Fibroblast of gingiva (primary cell): ENCODE data around the gene TEKT2.
A peak's percentile ranks its signal among the peaks of the same experiment; 100 is the strongest.

Source experiments
- DNase-seq: peaks from one replicate; pipeline ENCODE4 v3.0.0-alpha.2; 2011; ENCODE audit warnings: low read depth

Gene TEKT2

DNA sequence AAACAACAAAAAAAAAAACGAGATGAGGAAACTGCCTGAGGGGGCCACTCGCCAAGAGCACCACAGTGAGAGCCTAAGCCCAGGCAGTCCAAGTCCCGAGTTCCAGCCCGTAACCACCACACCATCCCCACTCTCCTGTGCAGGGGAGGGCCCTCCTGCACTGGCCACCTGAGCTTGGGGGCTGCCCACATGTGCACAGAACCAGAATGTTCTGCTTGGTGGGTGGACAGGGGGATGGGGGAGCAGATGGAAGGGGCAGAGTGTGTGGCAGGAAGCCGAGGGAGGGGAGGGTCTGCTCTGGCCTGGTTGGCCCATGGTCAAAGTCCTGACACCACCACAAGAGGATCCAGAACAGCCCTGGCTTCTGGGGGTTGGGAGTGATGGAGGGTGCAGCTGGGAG lies 22.4 kb downstream of the TEKT2 start:
- no peak for DNase-seq

DNA sequence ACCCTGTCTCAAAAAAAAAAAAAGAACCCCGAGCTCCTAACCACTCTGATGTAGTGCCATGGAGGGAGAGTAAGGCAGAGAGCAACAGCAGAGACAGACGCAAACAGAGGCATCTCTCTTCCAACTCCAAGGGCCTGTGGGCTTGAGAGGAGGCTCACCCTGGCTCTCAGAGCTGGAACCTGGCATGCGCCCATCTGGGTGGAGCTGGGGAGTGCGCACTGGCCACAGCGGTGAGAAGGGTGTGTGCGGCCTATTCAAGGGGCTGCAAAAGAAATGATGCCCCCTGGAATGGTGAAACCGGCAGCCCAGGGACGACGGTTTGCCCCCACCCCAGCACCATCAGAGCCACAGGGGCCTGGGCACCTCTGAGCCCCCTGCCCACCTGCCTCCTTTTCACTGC lies 23.5 kb downstream of the TEKT2 start:
- DNase-seq, result no peak

GRCh38 chr1:36108314-36108713 lies 24.4 kb downstream of the TEKT2 start:
- DNase-seq, result peak; percentile 43

DNA sequence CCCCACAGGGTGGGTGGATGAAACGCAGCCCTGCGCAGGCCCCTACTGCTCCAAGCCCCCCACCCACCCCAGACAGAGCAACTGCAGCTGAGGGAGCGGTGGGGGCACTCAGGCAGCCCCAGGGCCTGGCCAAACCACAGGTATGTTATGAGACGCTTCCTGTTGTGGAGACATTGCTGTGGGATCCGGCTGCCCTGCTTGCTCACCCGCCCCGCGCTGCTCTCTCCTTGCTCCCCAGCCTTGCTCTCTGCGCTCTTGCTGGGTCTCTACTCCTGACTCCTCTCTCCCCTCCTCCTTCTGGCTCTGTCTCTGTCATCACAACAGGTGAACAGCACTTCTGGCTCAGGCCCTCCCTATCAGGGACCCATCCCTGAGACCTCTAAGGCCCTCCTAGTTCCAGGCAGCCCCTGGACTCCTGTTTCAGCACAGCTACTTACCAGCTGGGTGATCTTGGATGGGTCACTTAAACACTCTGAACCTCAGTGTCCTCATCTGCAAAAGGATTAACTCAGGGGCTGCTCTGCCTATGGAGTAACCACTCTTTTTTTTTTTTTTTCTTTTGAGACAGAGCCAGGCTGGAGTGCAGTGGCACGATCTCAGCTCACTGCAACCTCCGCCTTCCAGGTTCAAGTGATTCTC lies 25.3 kb downstream of the TEKT2 start:
- peak; percentile 48 for DNase-seq

DNA sequence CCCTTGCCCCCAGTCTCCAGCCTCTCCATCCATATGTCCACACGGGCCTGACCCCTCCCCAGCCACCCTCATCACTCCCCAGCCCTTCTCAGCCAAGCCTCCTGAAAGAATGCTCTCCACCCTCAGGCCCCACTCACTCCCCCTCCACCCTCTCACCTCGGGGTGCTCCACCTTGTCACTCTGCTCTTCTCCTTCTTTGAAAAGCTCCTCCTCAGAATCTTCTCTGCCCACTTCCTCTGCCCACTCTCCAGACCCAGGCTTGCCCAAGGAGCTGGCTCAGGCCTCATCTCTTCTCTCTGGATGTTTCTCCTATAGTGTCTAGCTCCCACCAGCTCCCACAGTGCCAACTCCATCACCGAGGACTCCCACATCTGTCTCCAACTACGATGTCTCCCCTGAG lies 27.3 kb downstream of the TEKT2 start:
- DNase-seq, result no peak

DNA sequence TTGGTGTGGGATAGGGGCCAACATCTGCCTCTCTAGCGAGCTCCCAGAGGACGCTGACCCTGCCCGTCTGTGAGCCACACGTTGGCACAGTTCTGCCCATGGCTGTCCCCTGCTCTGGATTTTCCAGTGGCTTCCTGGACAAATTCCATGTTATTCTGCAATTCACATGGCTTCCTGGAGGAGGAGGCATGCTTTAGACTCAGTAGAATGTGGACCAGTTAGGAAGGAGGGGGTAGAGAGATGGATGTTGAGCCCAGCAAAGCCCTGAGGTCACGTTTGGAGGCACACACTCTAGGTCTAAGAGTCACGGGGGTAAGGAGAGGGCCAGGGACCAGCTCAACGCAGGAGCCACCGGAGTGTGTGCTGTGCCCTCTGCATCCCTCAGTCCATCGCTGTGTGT lies 28.9 kb downstream of the TEKT2 start:
- no peak for DNase-seq

GRCh38 chr1:36114371-36114770 lies 30.5 kb downstream of the TEKT2 start:
- DNase-seq, result no peak

GRCh38 chr1:36115200-36115669 lies 31.3 kb downstream of the TEKT2 start:
- peak; percentile 86 for DNase-seq

DNA sequence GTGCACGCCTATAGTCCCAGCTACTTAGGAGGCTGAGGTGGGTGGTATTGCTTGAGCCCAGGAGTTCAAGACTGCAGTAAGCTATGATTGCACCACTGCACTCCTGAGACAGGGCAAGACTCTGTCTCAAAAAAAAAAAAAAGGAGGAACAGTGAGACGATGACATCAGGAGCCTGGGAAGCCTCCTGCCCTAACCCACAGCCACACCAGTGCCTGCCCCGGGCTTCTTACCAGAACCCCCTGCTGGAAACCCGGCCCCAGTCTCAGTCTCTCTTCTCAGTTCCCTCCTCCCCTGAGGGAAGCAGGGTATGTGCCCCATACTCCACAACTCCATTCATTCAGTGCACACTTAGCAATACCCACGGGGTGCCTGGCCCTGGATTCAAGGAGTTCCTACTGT lies 32.0 kb downstream of the TEKT2 start:
- peak; percentile 46 for DNase-seq

DNA sequence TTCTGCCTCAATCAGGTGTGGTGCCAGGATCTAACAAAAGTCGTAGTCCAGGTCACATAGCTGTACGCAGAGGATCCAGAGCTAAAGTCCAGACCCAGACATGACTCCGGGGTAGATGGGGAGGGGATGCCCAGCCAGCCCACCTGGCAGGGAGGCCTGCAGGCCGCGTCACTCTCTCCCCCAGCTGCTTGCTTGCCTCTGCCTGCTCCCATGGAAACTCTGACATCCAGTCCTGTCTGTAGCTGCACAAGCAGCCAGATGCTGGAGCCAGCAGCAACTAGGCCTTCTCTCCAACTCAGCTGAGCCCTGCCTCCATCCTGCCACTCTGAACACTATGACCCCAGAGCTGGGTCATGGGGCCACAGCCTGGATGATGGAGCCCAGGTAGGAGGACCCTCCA lies 33.0 kb downstream of the TEKT2 start:
- no peak for DNase-seq

DNA sequence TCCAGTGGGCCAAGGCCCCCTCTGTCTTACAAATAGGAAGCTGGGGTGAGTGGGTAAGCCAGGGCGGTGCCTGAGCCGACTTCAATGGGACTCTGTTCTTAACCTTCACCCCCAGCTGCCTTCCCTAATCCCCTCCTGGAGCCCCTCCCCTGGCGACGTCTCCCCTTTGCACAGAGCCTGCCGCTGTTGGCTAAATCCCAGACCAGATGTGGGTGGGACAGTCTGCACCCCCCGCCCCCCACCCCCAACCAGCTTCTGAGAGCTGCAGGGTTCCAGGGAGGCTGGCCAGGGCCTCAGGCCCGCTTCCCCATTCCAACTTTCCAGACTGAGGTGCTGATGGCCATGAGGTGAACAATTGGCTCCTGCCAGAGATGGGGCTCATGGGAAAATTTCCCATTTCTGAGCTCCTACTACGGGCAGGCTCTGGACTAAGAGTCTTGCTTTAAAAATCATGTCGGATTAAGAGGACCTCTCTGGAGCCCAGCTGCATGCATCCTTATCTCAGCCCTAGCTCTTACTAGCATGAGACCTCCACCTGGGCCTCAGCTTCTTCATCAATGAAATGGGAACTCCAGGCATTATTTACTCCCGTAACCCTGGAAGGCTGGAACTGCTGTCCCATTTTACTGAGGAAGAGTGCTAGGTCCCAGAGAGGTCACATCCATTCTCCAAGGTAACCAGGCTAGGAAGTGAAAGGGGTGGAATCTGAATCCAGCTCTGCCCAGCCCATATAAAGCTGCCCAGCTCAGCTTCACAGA lies 34.7 kb downstream of the TEKT2 start:
- no peak for DNase-seq

GRCh38 chr1:36119456-36119855 lies 35.6 kb downstream of the TEKT2 start:
- DNase-seq, result no peak

GRCh38 chr1:36122062-36123030 lies 38.5 kb downstream of the TEKT2 start:
- no peak for DNase-seq

GRCh38 chr1:36123356-36123755 lies 39.5 kb downstream of the TEKT2 start:
- DNase-seq, result no peak

DNA sequence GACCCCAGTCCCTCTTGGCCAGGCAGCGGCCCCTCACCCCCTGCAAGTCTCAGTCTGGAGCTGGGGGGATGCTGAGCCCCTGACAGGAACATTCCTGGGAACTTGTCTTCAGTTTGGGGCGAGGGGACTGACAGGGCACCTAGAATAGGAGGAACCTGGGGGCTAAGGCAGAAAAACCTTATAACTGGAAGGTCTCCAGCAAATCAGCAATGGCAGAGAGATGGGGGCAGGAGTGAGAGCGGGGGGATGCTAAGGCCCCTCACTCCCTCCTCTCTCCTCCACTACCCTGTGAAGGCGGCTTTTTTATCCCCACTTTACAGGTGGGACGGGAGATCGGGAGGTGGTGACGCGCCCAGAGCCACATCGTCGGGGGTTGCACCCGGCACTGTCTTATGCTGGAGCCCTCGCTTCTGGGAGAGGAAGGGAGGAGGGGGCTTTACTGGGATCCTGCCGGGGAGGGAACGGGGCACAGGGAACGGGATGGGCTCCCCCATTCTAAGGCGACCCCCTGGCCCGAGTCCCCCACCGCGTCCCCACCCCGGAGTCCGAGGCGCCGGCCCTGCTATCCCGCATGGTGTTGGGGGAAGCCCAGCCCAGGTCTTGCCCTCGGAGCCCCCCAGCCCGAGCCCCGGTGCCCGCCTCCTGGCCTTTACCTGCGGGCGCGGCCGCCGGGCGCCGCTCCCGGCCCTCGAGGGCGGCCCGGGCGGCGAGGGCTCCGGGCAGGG lies 40.7 kb downstream of the TEKT2 start:
- DNase-seq, result no peak

GRCh38 chr1:36125129-36125991 lies 41.5 kb downstream of the TEKT2 start, which contains the start of gene COL8A2:
TSS of gene COL8A2 (minus strand) at chr1:36125222. CDS start at chr1:36100242, 24,980 bp downstream.
- DNase-seq, result no peak

GRCh38 chr1:36126005-36126716 lies 42.3 kb downstream of the TEKT2 start:
- DNase-seq, result no peak

DNA sequence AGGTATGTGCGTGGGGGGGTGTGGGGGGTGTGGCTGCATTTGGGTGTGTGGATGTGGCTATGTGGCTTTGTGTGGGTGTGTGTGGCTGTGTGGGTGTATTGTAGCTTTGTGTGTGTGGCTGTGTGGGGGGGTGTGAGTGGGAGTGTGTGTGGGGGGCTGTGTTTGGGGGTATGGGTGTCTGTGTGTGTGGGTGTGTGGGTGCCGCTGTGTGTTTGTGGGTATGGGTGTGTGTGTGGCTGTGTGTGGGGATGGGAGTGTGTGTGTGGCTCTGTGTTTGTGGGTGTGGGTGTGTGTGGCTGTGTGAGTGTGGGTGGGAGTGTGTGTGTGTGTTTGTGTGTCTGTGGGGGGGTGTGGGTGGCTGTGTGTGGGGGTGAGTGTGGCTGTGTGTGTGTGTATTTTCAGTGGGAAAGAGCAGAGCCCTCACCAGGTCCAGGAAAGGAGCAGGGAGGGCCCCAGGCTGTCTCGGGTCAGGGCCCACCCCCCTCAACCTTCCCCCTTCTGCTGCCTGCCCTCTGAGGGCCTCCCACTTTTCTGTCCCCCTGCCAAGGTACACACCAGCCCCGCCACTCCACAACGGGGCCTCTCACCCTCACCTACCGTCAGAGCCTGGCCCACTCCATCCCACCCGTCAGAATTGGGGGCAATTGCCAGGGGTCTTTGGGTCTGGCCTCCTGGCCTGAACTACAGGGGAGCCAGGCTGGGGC lies 43.1 kb downstream of the TEKT2 start:
- DNase-seq, result no peak

DNA sequence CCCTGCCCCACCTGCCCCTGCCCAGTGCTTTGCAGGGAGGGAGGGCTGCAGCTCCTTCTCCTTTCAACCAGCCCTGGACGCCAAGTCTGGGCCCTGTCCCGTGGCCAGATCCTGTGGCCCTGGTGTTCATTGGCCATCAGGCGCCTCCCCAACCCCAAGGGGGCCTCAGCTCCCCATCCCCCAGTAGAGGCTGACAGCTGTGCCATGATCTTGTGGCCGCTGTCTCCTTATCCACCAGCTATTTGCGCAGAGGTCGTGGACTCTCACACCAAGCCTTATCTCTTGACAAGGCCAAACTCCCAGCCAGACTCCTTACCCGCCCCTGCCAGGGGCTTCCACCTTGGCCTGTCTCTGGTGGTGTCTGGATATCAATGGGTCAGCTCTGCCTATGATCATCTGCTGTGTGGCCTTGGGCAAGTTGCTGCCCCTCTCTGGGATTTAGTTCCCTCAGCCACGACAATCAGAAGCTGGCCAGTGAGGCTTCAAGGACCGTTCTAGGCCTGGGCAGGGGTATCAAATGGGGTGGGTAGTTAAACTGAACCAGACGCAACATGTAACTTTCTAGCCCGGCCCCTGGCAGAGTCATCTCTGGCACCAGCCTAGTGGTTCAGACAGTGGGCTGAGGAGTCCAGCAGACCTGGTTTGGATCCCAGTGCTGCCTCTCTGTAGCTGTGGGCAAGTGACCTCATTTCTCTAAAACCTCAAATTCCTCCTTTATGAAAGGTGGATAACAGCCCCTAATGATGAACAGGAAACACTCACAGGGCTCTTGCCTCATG lies 44.4 kb downstream of the TEKT2 start:
- no peak for DNase-seq
